Posterior vena cava (tissue), 2 donors: Measurements from ENCODE around the gene SIKE1. TPM values are rescaled to one million over a fixed set of nuclear protein-coding genes. Genes with fewer than 3 reads are reported as not detected.
"Not testable (repeated sequence)": the region's sequence is repeated elsewhere in the genome, so short reads cannot be mapped to it uniquely, and the experiment has no call there.

Experiments
- DNase-seq: peaks from one replicate; pipeline ENCODE4 v3.0.0-alpha.2; 2020; ENCODE audit warnings: low spot score
- intact Hi-C, 2 donors: fragments of 100-400 bp; cut with DNase I; formaldehyde crosslinking; loops; one replicate each; pipeline versions ENCODE4 v1.14.1 to v1.14.2; 2022 to 2023
- long read RNA-seq, 2 donors: library from polyadenylated mRNA; unstranded; transcript quantifications; one replicate each; pipeline ENCODE4 v2.0.0, GENCODE V29; 2020 to 2021
- total RNA-seq, 2 donors: library from RNA; stranded (reverse); fragmentation: NEBNext Ultra II Directional; extraction: Animal tissue kit (Norgen Biotek cat#: 25700); gene quantifications; one replicate each; pipeline ENCODE4 v1.2.1, GENCODE V29; 2021
- donor health status: DM: yes; HTN: yes; CAD: no.
- donor health status: DM: yes; HTN: yes; CAD: no.

Gene SIKE1
- total RNA-seq = 10 to 100 TPM; 43.4 to 47.7 TPM
- long read RNA-seq, donor 1, partial matches to known transcripts = 1 of 6 reads
- long read RNA-seq, donor 1, other reads (novel, unspliced or antisense) = 1 of 6 reads
- long read RNA-seq, donor 2, full-length matches to known transcripts = 28 of 33 reads
- long read RNA-seq, donor 2, partial matches to known transcripts = 0 of 33 reads
- long read RNA-seq, donor 2, other reads (novel, unspliced or antisense) = 5 of 33 reads

- intact Hi-C loops = no loop called here
- peak; percentile 97 for DNase-seq
Observed at GRCh38 chr1:114780344-114781226, at the start of gene SIKE1. TSS of gene SIKE1 (minus strand) at chr1:114780685. CDS start at chr1:114780607, 78 bp downstream.

- intact Hi-C loops, DNase-seq: not testable (repeated sequence)
Observed at GRCh38 chr1:114830075-114830474, 49.6 kb upstream of the SIKE1 start.

GRCh38 chr1:114828251-114828650, 47.8 kb upstream of the SIKE1 start:
- DNase-seq = no peak
- intact Hi-C loops = no loop called here

GRCh38 chr1:114821978-114822377, 41.5 kb upstream of the SIKE1 start:
- intact Hi-C loops = no loop called here
- no peak for DNase-seq

GRCh38 chr1:114820392-114820791, 39.9 kb upstream of the SIKE1 start:
- intact Hi-C loops = no loop called here
- DNase-seq = no peak

- intact Hi-C loops = no loop called here
- DNase-seq = no peak
Observed at GRCh38 chr1:114819869-114820268, 39.4 kb upstream of the SIKE1 start.

- intact Hi-C loops, DNase-seq: not testable (repeated sequence)
Observed at GRCh38 chr1:114804449-114804848, 24.0 kb upstream of the SIKE1 start.

- DNase-seq = no peak
- intact Hi-C loops = no loop called here
Observed at GRCh38 chr1:114803001-114803400, 22.5 kb upstream of the SIKE1 start.

GRCh38 chr1:114794038-114794437, 13.6 kb upstream of the SIKE1 start:
- intact Hi-C loops = no loop called here
- no peak for DNase-seq

GRCh38 chr1:114790581-114790980, 10.1 kb upstream of the SIKE1 start:
- DNase-seq, intact Hi-C loops: not testable (repeated sequence)

- DNase-seq, intact Hi-C loops: not testable (repeated sequence)
Observed at GRCh38 chr1:114786440-114786839, 6.0 kb upstream of the SIKE1 start.

- intact Hi-C loops = no loop called here
- DNase-seq = no peak
Observed at GRCh38 chr1:114782476-114782875, 2.0 kb upstream of the SIKE1 start.

- DNase-seq = no peak
- intact Hi-C loops = no loop called here
Observed at GRCh38 chr1:114779722-114780121, 763 bp downstream of the SIKE1 start.

GRCh38 chr1:114776726-114777125, 3.8 kb downstream of the SIKE1 start:
- intact Hi-C loops, DNase-seq: not testable (repeated sequence)

GRCh38 chr1:114771992-114772391, 8.5 kb downstream of the SIKE1 start:
- intact Hi-C loops = no loop called here
- DNase-seq = no peak

- no peak for DNase-seq
- intact Hi-C loops = no loop called here
Observed at GRCh38 chr1:114770989-114771388, 9.5 kb downstream of the SIKE1 start.

- DNase-seq = no peak
- intact Hi-C loops = no loop called here
Observed at GRCh38 chr1:114764689-114765088, 15.8 kb downstream of the SIKE1 start.

GRCh38 chr1:114758256-114758832, 22.1 kb downstream of the SIKE1 start:
- DNase-seq = no peak
- intact Hi-C loops = no loop called here

- peak; percentile 99 for DNase-seq
- intact Hi-C loops = no loop called here
Observed at GRCh38 chr1:114757455-114758255, 22.8 kb downstream of the SIKE1 start, which contains the start of gene CSDE1. TSS of gene CSDE1 (minus strand) at chr1:114757984. CDS start at chr1:114739890, 18,094 bp downstream.
